ENCODE measurements around the gene OTX2. TPM values are rescaled to one million over a fixed set of nuclear protein-coding genes. Genes with fewer than 3 reads are reported as not detected.

OTX2 gene
- 538 TPM for total RNA-seq

DNA sequence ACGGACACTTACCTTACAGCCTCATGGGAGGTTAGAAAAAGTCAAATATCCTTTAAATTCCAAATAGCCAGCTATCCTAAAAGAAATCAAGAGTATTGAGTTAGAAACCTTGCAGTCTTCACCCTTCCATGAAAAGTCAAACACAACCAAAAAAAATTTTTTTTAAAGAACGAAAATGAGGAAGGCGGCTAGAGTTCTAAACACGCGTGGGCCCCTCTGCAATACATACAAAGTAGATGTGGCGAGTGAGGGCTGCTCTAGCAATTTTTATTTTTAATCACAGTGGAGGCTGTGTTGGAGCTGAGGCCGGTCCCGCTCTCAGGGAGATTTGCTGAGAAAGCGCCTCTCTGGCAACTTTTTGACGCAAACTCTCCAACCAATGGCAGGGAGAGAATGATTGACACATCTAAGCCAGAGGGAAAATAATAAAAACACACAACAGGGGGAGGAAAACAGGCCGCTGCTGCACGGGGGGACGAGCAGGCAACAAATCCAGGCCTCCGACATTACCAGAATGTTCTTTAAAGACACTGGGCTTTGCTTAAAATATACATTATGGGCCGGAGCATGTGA lies at the start of gene OTX2:
Gene OTX2 (minus strand): TSS at position 333 of the 573 bp plus-strand sequence. CDS start 5,023 bp downstream, outside the sequence.

Other genes starting within 250 kb of the OTX2 start
- gene TMEM260, start 230.7 kb downstream of the OTX2 start, total RNA-seq, result 40.3 TPM